Activated gamma-delta T cell treated with Interleukin-2 at 50 U/mL for 16 hours (primary cell): Measurements from ENCODE around the gene C10orf105.

Experiments
- DNase-seq: peaks from one replicate; pipeline ENCODE4 v3.0.0-alpha.2; 2020

C10orf105 gene

GRCh38 chr10:71667387-71667752 lies 52.2 kb downstream of the C10orf105 start:
- no peak for DNase-seq

- DNase-seq, result no peak
These were observed 52.8 kb downstream of the C10orf105 start for GRCh38 chr10:71666639-71667386.

GRCh38 chr10:71665456-71665855 lies 54.1 kb downstream of the C10orf105 start:
- no peak for DNase-seq

- DNase-seq, result no peak
These were observed 55.0 kb downstream of the C10orf105 start for GRCh38 chr10:71664585-71664984.

- DNase-seq, result no peak
These were observed 56.3 kb downstream of the C10orf105 start for GRCh38 chr10:71663311-71663710.

DNA sequence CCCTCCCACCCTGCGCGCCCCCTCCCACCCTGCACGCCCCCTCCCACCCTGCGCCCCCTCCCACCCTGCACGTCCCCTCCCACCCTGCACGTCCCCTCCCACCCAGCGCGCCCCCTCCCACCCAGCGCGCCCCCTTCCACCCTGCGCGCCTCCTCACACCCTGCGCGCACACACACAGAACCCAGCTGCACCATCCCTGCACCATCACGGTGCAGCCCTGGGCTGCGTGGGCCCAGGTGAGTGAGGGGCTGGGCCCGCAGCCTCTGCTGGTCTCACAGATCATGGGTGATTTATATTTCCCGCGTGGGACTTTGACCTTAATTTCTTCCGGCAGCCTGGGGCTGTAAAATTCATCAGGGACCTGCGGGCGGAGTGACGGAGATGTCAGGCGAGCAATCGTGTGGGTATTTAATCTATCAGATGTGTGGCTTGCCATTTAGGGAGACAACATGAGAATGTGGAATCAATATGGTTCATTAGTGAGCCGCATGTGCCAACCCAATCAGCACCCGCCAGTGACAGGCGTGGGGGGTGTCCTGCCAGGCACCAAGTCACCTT lies 57.7 kb downstream of the C10orf105 start:
- no peak for DNase-seq
